T-helper 17 cell (primary cell): ENCODE measurements around the gene FAM13A. TPM values are rescaled to one million over a fixed set of nuclear protein-coding genes. Genes with fewer than 3 reads are reported as not detected.
A peak's percentile ranks its signal among the peaks of the same experiment; 100 is the strongest.

Experiments used
- ATAC-seq: fragments of 150-1000 bp; cut with Tn5 transposase; 2 replicates; pipeline ENCODE4 v1.10.0; 2021; ENCODE audit warnings: mild to moderate bottlenecking, moderate library complexity
- DNase-seq, 3 donors: peaks; one replicate each; pipeline versions ENCODE4 v3.0.0 to v3.0.0-alpha.2; 2020 to 2021
- H3K9me3 ChIP-seq: one replicate; pipeline ENCODE4 v1.7.0; 2013; ENCODE audit warnings: low read length, mild to moderate bottlenecking; ENCODE audit not compliant: control insufficient read depth, poor library complexity, severe bottlenecking
- H3K27ac Mint-ChIP-seq: one replicate; pipeline ENCODE4 v1.8.0; 2022; ENCODE audit warnings: mild to moderate bottlenecking, moderate library complexity, mixed read lengths
- H3K27me3 Mint-ChIP-seq: one replicate; pipeline ENCODE4 v1.8.0; 2022; ENCODE audit warnings: mixed read lengths
- H3K36me3 Mint-ChIP-seq: one replicate; pipeline ENCODE4 v1.8.0; 2022; ENCODE audit warnings: low read depth, mixed read lengths
- H3K4me1 Mint-ChIP-seq: one replicate; pipeline ENCODE4 v1.8.0; 2022; ENCODE audit warnings: mild to moderate bottlenecking, mixed read lengths
- H3K4me3 Mint-ChIP-seq: one replicate; pipeline ENCODE4 v1.8.0; 2022; ENCODE audit warnings: mild to moderate bottlenecking, moderate library complexity, mixed read lengths
- total RNA-seq, 4 donors: library from RNA in 2 of 4; stranded (reverse) in 2 of 4; gene quantifications; one replicate each; pipeline ENCODE4 v1.2.3 and lab custom pipeline; 2022 to 2026

Gene FAM13A
- total RNA-seq, 2 donors from 2014 or later = 10.8 to 37.5 TPM

GRCh38 chr4:88958080-88958479 is 98.9 kb downstream of the FAM13A start:
- DNase-seq (no peak), ATAC-seq (no peak)
- H3K9me3 ChIP-seq = no peaks in the 10 kb centered on the region
- Mint-ChIP-seq H3K27ac (no peak overlapping the region), H3K36me3 (no peaks in the 10 kb centered on the region), H3K27me3 (no peaks in the 10 kb centered on the region), H3K4me1 (peaks cover 7% of the 10 kb centered on the region), H3K4me3 (no peak overlapping the region)

- Mint-ChIP-seq H3K27me3 (no peaks in the 10 kb centered on the region), H3K4me3 (no peak overlapping the region), H3K36me3 (no peaks in the 10 kb centered on the region), H3K27ac (no peak overlapping the region), H3K4me1 (peaks cover 7% of the 10 kb centered on the region)
- DNase-seq (no peak), ATAC-seq (no peak)
- H3K9me3 ChIP-seq = no peaks in the 10 kb centered on the region
These were observed 99.4 kb downstream of the FAM13A start for GRCh38 chr4:88957570-88957969.

DNA sequence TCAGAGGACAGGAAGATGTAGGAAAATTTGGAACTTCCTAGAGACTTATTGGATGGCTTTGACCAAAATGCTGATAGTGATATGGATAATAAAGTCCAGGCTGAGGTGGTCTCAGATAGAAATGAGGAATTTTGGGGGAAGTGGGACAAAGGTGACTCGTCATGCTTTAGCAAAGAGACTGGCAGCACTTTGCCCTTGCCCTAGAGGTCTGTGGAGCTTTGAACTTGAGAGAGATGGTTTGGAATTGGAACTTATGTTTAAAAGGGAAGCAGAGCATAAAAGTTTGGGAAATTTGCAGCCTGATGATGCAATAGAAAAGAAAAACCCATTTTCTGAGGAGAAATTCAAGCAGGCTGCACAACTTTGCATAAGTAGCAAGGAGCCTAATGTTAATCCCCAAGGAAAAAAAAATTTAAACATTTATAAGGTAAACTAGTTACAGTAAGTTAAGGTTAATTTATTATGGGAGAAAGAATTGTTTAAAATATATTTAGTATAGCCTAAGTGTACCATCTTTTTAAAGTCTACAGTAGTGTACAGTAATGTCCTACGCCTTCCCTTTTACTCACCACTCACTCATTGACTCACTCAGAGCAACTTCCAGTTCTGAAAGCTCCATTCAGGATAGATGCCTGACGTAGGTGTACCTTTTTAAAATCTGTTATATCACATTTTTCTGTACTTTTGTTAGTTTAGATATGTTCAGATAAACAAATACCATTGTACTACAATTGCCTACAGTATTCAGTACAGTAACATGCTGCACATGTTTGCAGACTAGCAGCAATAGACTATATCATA is 101.2 kb downstream of the FAM13A start:
- H3K27me3 Mint-ChIP-seq = no peaks in the 10 kb centered on the region
- no peak overlapping the region for H3K4me3 Mint-ChIP-seq
- ATAC-seq (no peak), DNase-seq (no peak)
- no peak overlapping the region for H3K27ac Mint-ChIP-seq
- peaks cover 7% of the 10 kb centered on the region for H3K4me1 Mint-ChIP-seq
- H3K36me3 Mint-ChIP-seq = no peaks in the 10 kb centered on the region
- H3K9me3 ChIP-seq = no peaks in the 10 kb centered on the region

DNA sequence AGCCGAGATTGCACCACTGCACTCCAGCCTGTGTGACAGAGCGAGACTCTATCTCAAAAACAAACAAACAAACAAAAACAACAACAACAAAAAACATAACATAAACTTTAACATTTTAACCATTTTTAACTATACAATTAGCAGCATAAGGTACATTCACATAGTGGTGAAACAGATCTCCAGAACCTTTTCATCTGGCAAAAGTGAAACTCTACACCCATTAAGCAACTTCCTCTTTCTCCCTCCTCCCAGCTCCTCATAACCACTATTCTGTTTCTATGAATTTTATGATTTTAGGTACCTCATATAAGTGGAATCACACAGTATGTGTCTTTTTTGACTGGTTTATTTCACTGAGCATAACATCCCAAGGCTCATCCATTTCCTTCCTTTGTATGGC is 103.6 kb downstream of the FAM13A start:
- no peaks in the 10 kb centered on the region for H3K9me3 ChIP-seq
- Mint-ChIP-seq H3K4me1 (peaks cover 9% of the 10 kb centered on the region), H3K27me3 (no peaks in the 10 kb centered on the region), H3K27ac (peak overlapping the region; percentile 68), H3K4me3 (peak overlapping the region; percentile 2), H3K36me3 (no peaks in the 10 kb centered on the region)
- no peak for ATAC-seq
- no peak for DNase-seq

DNA sequence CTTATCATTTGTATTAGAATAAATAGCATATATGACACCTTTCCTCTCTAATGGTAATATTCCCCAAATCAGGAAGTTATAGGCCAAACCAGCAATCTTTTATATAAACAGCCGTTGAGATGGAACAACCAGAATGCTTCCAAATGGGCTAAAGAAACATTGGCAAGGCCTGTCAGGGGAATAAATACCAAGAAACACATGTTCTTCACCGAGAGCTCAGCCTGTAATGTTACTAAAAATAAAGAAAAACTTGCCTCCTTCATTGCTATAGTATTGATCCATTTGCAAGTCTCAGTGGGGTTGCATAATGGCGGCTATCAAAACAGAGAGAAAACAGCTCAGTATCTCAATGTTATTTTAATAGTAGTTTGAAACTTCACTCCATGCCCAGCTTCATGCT is 104.9 kb downstream of the FAM13A start:
- H3K4me3 Mint-ChIP-seq = no peak overlapping the region
- ATAC-seq = no peak
- no peak overlapping the region for H3K27ac Mint-ChIP-seq
- peaks cover 2% of the 10 kb centered on the region for H3K36me3 Mint-ChIP-seq
- H3K4me1 Mint-ChIP-seq = peaks cover 9% of the 10 kb centered on the region
- H3K27me3 Mint-ChIP-seq = no peaks in the 10 kb centered on the region
- no peaks in the 10 kb centered on the region for H3K9me3 ChIP-seq
- DNase-seq = no peak

GRCh38 chr4:88949605-88950004 is 107.4 kb downstream of the FAM13A start:
- ATAC-seq (no peak), DNase-seq (no peak)
- Mint-ChIP-seq H3K4me1 (peaks cover 9% of the 10 kb centered on the region), H3K27ac (peak overlapping the region; percentile 79), H3K36me3 (peaks cover 2% of the 10 kb centered on the region), H3K4me3 (no peak overlapping the region), H3K27me3 (no peaks in the 10 kb centered on the region)
- H3K9me3 ChIP-seq = no peaks in the 10 kb centered on the region

DNA sequence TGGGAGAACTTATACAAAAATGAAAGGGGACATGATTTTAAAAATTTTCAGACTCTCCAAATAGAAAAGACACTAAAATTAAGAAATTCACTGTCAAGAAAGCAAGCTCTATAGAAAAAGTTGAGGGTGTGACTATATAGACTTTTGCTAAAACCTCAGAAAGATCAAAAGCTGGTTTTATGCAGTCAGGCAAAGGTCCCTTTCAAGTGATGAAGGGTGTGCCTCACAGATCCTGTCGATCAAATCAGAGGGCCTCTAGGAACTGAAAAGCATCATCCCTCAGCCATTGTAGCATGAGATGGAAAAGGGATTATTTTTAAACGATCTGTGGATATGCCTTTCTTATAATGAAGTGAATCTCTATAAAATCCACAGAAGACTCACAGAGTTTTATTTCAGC is 116.5 kb downstream of the FAM13A start:
- H3K27me3 Mint-ChIP-seq = no peaks in the 10 kb centered on the region
- DNase-seq (no peak), ATAC-seq (peak; percentile 82)
- peaks cover 17% of the 10 kb centered on the region for H3K4me1 Mint-ChIP-seq
- peak overlapping the region; percentile 1 for H3K4me3 Mint-ChIP-seq
- H3K27ac Mint-ChIP-seq = peak overlapping the region; percentile 88
- no peaks in the 10 kb centered on the region for H3K36me3 Mint-ChIP-seq
- H3K9me3 ChIP-seq = no peaks in the 10 kb centered on the region

DNA sequence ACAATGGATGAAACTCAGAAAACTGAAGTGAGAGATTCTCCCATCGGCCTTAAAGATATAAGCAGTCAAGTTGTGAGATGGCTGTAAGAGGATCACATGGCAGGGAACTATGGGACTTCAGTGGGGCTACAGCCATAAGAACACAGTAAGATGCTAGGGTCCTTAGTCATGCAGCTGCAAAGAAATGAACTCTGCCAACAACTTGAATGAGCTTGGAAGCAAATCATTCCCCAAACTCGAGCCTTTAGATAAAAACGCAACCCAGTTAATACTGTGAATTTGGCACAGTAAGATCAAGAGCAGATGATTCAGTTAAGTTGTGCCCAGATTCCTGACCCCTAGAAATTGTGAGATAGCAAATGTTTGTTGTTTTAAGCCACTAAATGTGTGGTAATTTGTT is 117.3 kb downstream of the FAM13A start:
- Mint-ChIP-seq H3K27me3 (no peaks in the 10 kb centered on the region), H3K27ac (peak overlapping the region; percentile 88), H3K4me3 (peak overlapping the region; percentile 1), H3K4me1 (peaks cover 17% of the 10 kb centered on the region), H3K36me3 (no peaks in the 10 kb centered on the region)
- no peak for ATAC-seq
- no peak for DNase-seq
- no peaks in the 10 kb centered on the region for H3K9me3 ChIP-seq

- Mint-ChIP-seq H3K27me3 (no peaks in the 10 kb centered on the region), H3K36me3 (no peaks in the 10 kb centered on the region), H3K4me3 (no peak overlapping the region), H3K27ac (no peak overlapping the region), H3K4me1 (peaks cover 20% of the 10 kb centered on the region)
- DNase-seq (no peak), ATAC-seq (no peak)
- H3K9me3 ChIP-seq = no peaks in the 10 kb centered on the region
These were observed 118.8 kb downstream of the FAM13A start for GRCh38 chr4:88938138-88938537.

GRCh38 chr4:88937081-88937480 is 119.9 kb downstream of the FAM13A start:
- Mint-ChIP-seq H3K36me3 (no peaks in the 10 kb centered on the region), H3K4me1 (peaks cover 20% of the 10 kb centered on the region), H3K27ac (no peak overlapping the region), H3K27me3 (no peaks in the 10 kb centered on the region), H3K4me3 (no peak overlapping the region)
- ATAC-seq (no peak), DNase-seq (no peak)
- H3K9me3 ChIP-seq = no peaks in the 10 kb centered on the region

DNA sequence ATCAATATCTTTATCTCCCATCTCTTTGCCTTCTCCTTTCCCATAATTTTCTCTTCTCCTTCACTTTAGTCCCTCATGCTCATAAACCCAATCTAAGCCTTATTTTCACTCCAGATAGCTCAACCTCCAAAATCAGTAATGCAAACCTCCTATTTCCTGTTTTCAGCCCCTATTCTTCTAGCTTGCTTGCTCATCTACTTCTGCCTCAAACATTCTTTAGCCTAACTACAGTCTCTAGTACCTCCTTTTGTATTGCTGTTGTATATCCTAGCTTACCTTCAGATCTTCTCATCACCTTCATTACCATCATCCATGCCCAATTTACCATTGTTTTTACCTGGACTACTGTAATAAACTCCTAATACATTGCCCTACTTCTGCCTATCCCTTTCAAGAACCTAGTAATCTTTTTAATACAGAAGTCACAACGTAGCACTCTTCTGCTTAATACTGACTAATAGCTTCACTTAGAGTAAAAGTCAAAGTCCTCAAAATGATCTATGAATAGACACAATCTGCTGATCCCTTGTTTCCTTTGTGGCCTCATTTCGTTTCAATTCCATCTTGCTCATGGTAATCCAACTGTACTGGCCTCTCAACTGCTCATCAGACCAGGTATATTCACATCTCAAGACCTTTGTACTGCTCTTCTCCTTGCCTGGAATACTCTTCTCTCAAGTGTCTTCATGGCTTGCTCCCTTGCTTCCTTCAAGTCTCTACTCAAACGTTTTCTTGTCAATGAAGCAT is 123.4 kb downstream of the FAM13A start:
- no peak overlapping the region for H3K27ac Mint-ChIP-seq
- no peak for DNase-seq

GRCh38 chr4:88928852-88929251 is 128.1 kb downstream of the FAM13A start:
- Mint-ChIP-seq H3K36me3 (peaks cover 2% of the 10 kb centered on the region), H3K27me3 (no peaks in the 10 kb centered on the region), H3K4me1 (peaks cover 13% of the 10 kb centered on the region), H3K27ac (no peak overlapping the region), H3K4me3 (peak overlapping the region; percentile 59)
- no peaks in the 10 kb centered on the region for H3K9me3 ChIP-seq
- DNase-seq = no peak
- ATAC-seq = no peak

More for the DNA sequence above, 123.4 kb downstream of the FAM13A start:
- H3K9me3 ChIP-seq = no peaks in the 10 kb centered on the region
- ATAC-seq = no peak
- no peak overlapping the region for H3K4me3 Mint-ChIP-seq
- H3K27me3 Mint-ChIP-seq = no peaks in the 10 kb centered on the region
- peaks cover 6% of the 10 kb centered on the region for H3K4me1 Mint-ChIP-seq
- H3K36me3 Mint-ChIP-seq = peaks cover 2% of the 10 kb centered on the region

- DNase-seq = no peak
- H3K27me3 Mint-ChIP-seq = no peaks in the 10 kb centered on the region
- no peak for ATAC-seq
- no peak overlapping the region for H3K4me3 Mint-ChIP-seq
- H3K4me1 Mint-ChIP-seq = peaks cover 10% of the 10 kb centered on the region
- peaks cover 2% of the 10 kb centered on the region for H3K36me3 Mint-ChIP-seq
- H3K27ac Mint-ChIP-seq = peak overlapping the region; percentile 10
- no peaks in the 10 kb centered on the region for H3K9me3 ChIP-seq
These were observed 129.6 kb downstream of the FAM13A start for GRCh38 chr4:88927420-88927819.
